ENCODE measurements around the gene PHF2. TPM values are rescaled to one million over a fixed set of nuclear protein-coding genes. Genes with fewer than 3 reads are reported as not detected.

Gene PHF2
- total RNA-seq, 1 donor from 2014 or later: 27.7 TPM

GRCh38 chr9:93536874-93537273 lies 39.5 kb upstream of the PHF2 start:
- H3K27ac ChIP-seq: no peak overlapping the region
- H3K27me3 ChIP-seq: no peaks in the 10 kb centered on the region
- H3K4me3 ChIP-seq: no peak overlapping the region
- peaks cover 0 to 52% of the 10 kb centered on the region in 2 donors for H3K36me3 ChIP-seq
- no peaks in the 10 kb centered on the region for H3K4me1 ChIP-seq
- intact Hi-C loops (cut with DNase I): no loop called here
- no peak for DNase-seq (ENCODE audit: extremely low spot score in 2 of 2)
- TF ChIP-seq POLR2AphosphoS5 (IDR thresholded peaks at IDR 0.05; ENCODE audit: insufficient read depth in 1 of 2, low read depth in 1 of 2): no peak
- TF ChIP-seq POLR2A (IDR thresholded peaks at IDR 0.05): no peak
- no peak for TF ChIP-seq CTCF (IDR thresholded peaks at IDR 0.05)
- H3K9me3 ChIP-seq: no peaks in the 10 kb centered on the region

GRCh38 chr9:93540305-93540704 lies 36.1 kb upstream of the PHF2 start:
- Histone ChIP-seq H3K9me3 (no peaks in the 10 kb centered on the region), H3K4me1 (no peaks in the 10 kb centered on the region), H3K27me3 (no peaks in the 10 kb centered on the region), H3K36me3 (peaks cover 0 to 55% of the 10 kb centered on the region in 2 donors), H3K27ac (no peak overlapping the region), H3K4me3 (no peak overlapping the region)
- no peak for DNase-seq (ENCODE audit: extremely low spot score in 2 of 2)
- intact Hi-C loops (cut with DNase I): no loop called here
- no peak for TF ChIP-seq CTCF (IDR thresholded peaks at IDR 0.05)

GRCh38 chr9:93541005-93541404 lies 35.4 kb upstream of the PHF2 start:
- intact Hi-C loops (cut with DNase I): no loop called here
- Histone ChIP-seq H3K9me3 (no peaks in the 10 kb centered on the region), H3K4me3 (no peak overlapping the region), H3K27ac (no peak overlapping the region), H3K4me1 (no peaks in the 10 kb centered on the region), H3K36me3 (peaks cover 0 to 56% of the 10 kb centered on the region in 2 donors), H3K27me3 (no peaks in the 10 kb centered on the region)
- DNase-seq (ENCODE audit: extremely low spot score in 2 of 2): no peak
- TF ChIP-seq POLR2A (IDR thresholded peaks at IDR 0.05): no peak
- no peak for TF ChIP-seq CTCF (IDR thresholded peaks at IDR 0.05)
- no peak for TF ChIP-seq POLR2AphosphoS5 (IDR thresholded peaks at IDR 0.05; ENCODE audit: insufficient read depth in 1 of 2, low read depth in 1 of 2)

GRCh38 chr9:93541581-93542349 lies 34.6 kb upstream of the PHF2 start:
- intact Hi-C loops (cut with DNase I): no loop called here
- H3K9me3 ChIP-seq: no peaks in the 10 kb centered on the region
- no peaks in the 10 kb centered on the region for H3K4me1 ChIP-seq
- H3K27me3 ChIP-seq: no peaks in the 10 kb centered on the region
- no peak for TF ChIP-seq POLR2AphosphoS5 (IDR thresholded peaks at IDR 0.05; ENCODE audit: insufficient read depth in 1 of 2, low read depth in 1 of 2)
- TF ChIP-seq POLR2A (IDR thresholded peaks at IDR 0.05): no peak
- TF ChIP-seq CTCF (IDR thresholded peaks at IDR 0.05): no peak
- no peak overlapping the region for H3K27ac ChIP-seq
- DNase-seq (ENCODE audit: extremely low spot score in 2 of 2): no peak
- H3K36me3 ChIP-seq: peaks cover 0 to 58% of the 10 kb centered on the region in 2 donors
- no peak overlapping the region for H3K4me3 ChIP-seq

- intact Hi-C loops (cut with DNase I): no loop called here
- TF ChIP-seq POLR2A (IDR thresholded peaks at IDR 0.05): no peak
- TF ChIP-seq POLR2AphosphoS5 (IDR thresholded peaks at IDR 0.05; ENCODE audit: insufficient read depth in 1 of 2, low read depth in 1 of 2): no peak
- TF ChIP-seq CTCF (IDR thresholded peaks at IDR 0.05): no peak
- no peaks in the 10 kb centered on the region for H3K27me3 ChIP-seq
- H3K4me3 ChIP-seq: no peak overlapping the region
- H3K9me3 ChIP-seq: no peaks in the 10 kb centered on the region
- no peaks in the 10 kb centered on the region for H3K4me1 ChIP-seq
- H3K36me3 ChIP-seq: peaks cover 0 to 55% of the 10 kb centered on the region in 2 donors
- DNase-seq (ENCODE audit: extremely low spot score in 2 of 2): no peak
- no peak overlapping the region for H3K27ac ChIP-seq
These were observed 33.3 kb upstream of the PHF2 start for GRCh38 chr9:93543117-93543516.

All from vagina (tissue), 2 donors.